Liver (tissue), 9 donors: ENCODE measurements around the gene USP5. TPM values are rescaled to one million over a fixed set of nuclear protein-coding genes. Genes with fewer than 3 reads are reported as not detected.

Experiments
- DNase-seq: peaks from one replicate; pipeline ENCODE4 v3.0.0-alpha.2; 2017; ENCODE audit warnings: low spot score
- H3K27ac ChIP-seq, 2 donors: one replicate each; pipeline ENCODE4 v1.7.0; 2013; ENCODE audit warnings: inconsistent platforms in 2 of 2, low read length in 2 of 2, control low read depth in 1 of 2, low read depth in 1 of 2, mild to moderate bottlenecking in 1 of 2
- H3K27me3 ChIP-seq, 4 donors: one replicate each; pipeline versions ENCODE4 v1.6.1 to v1.7.0; 2013; ENCODE audit warnings: low read length in 3 of 4, inconsistent platforms in 1 of 4, mild to moderate bottlenecking in 1 of 4, moderate library complexity in 1 of 4; ENCODE audit not compliant: control insufficient read depth in 4 of 4, insufficient read depth in 4 of 4
- H3K36me3 ChIP-seq, 4 donors: one replicate each; pipeline versions ENCODE4 v1.6.1 to v1.7.0; 2013; ENCODE audit warnings: low read length in 3 of 4, mild to moderate bottlenecking in 3 of 4, low read depth in 1 of 4, moderate library complexity in 1 of 4; ENCODE audit not compliant: control insufficient read depth in 4 of 4, insufficient read depth in 3 of 4
- H3K4me1 ChIP-seq, 4 donors: one replicate each; pipeline versions ENCODE4 v1.6.1 to v1.7.0; 2013; ENCODE audit warnings: low read length in 3 of 4, mild to moderate bottlenecking in 3 of 4, moderate library complexity in 1 of 4; ENCODE audit not compliant: control insufficient read depth in 4 of 4, insufficient read depth in 4 of 4
- H3K4me3 ChIP-seq, 3 donors: one replicate each; pipeline versions ENCODE4 v1.6.1 to v1.7.0; 2013; ENCODE audit warnings: low read length in 3 of 3, control low read depth in 1 of 3, low read depth in 1 of 3, mild to moderate bottlenecking in 1 of 3
- H3K9ac ChIP-seq, 2 donors: one replicate each; pipeline ENCODE4 v1.7.0; 2013; ENCODE audit warnings: low read length in 2 of 2, mild to moderate bottlenecking in 2 of 2, moderate library complexity in 2 of 2, control low read depth in 1 of 2, low read depth in 1 of 2
- H3K9me3 ChIP-seq, 4 donors: one replicate each; pipeline versions ENCODE4 v1.6.1 to v1.7.0; 2013; ENCODE audit warnings: low read length in 3 of 4; ENCODE audit not compliant: control insufficient read depth in 4 of 4
- CTCF ChIP-seq: fragments of 150-350 bp; IDR thresholded peaks from 2 replicates; pipeline ENCODE4 v1.5.1; 2017; ENCODE audit warnings: improper control_type of control experiment, low read depth, low read length; ENCODE audit not compliant: missing input control
- EGR1 ChIP-seq, 2 donors: IDR thresholded peaks; 2 replicates each; pipeline ENCODE4 v1.6.1; 2016 to 2018; ENCODE audit warnings: antibody characterized with exemption in 2 of 2, low read depth in 2 of 2
- FOXA1 ChIP-seq: IDR thresholded peaks from 2 replicates; pipeline ENCODE4 v1.6.1; 2016; ENCODE audit warnings: antibody characterized with exemption
- FOXA2 ChIP-seq: IDR thresholded peaks from 2 replicates; pipeline ENCODE4 v1.6.1; 2016; ENCODE audit warnings: antibody characterized with exemption
- GABPA ChIP-seq, 2 donors: IDR thresholded peaks in 1 of 2; conservative IDR thresholded peaks in 1 of 2; 2 replicates each; pipeline ENCODE4 v1.6.1; 2016; ENCODE audit warnings: antibody characterized with exemption in 2 of 2, mild to moderate bottlenecking in 1 of 2, moderate library complexity in 1 of 2
- HNF4A ChIP-seq, 2 donors: conservative IDR thresholded peaks; 2 replicates each; pipeline ENCODE4 v1.6.1; 2016; ENCODE audit warnings: antibody characterized with exemption in 2 of 2, mild to moderate bottlenecking in 2 of 2
- HNF4G ChIP-seq: IDR thresholded peaks from 2 replicates; pipeline ENCODE4 v1.6.1; 2016; ENCODE audit warnings: antibody characterized with exemption
- JUND ChIP-seq, 2 donors: IDR thresholded peaks; 2 replicates each; pipeline ENCODE4 v1.6.1; 2016; ENCODE audit warnings: antibody characterized with exemption in 2 of 2
- RAD21 ChIP-seq, 2 donors: IDR thresholded peaks; 2 replicates each; pipeline ENCODE4 v1.6.1; 2016; ENCODE audit warnings: antibody characterized with exemption in 2 of 2, mild to moderate bottlenecking in 2 of 2
- RXRA ChIP-seq, 2 donors: IDR thresholded peaks; 2 replicates each; pipeline ENCODE4 v1.6.1; 2017 to 2018; ENCODE audit warnings: antibody characterized with exemption in 2 of 2, mild to moderate bottlenecking in 1 of 2
- SP1 ChIP-seq: IDR thresholded peaks from 2 replicates; pipeline ENCODE4 v1.6.1; 2018; ENCODE audit warnings: antibody characterized with exemption, mild to moderate bottlenecking
- TAF1 ChIP-seq: conservative IDR thresholded peaks from 2 replicates; pipeline ENCODE4 v1.6.1; 2016; ENCODE audit warnings: antibody characterized with exemption, mild to moderate bottlenecking
- YY1 ChIP-seq: IDR thresholded peaks from 2 replicates; pipeline ENCODE4 v1.6.1; 2016; ENCODE audit warnings: antibody characterized with exemption, mild to moderate bottlenecking
- ZBTB33 ChIP-seq: IDR thresholded peaks from 2 replicates; pipeline ENCODE4 v1.6.1; 2016; ENCODE audit warnings: antibody characterized with exemption
- WGBS: extraction: QIAGEN DNeasy Blood & Tissue Kit; methylation state at CpG from one replicate; pipeline ENCODE4 v1.1.7; 2013; 5-methylcytosine and 5-hydroxymethylcytosine counted together
- polyA plus RNA-seq, 2 donors: library from polyadenylated mRNA; stranded (reverse) in 1 of 2; unstranded in 1 of 2; fragments of 200-250 nt in 1 of 2; fragments of >200 nt in 1 of 2; fragmentation: Nextera tagmentation in 1 of 2; extraction: Ambion mirVana in 1 of 2; gene quantifications; one replicate each; pipeline versions ENCODE4 v1.2.1 to v1.2.3, GENCODE V29; 2013 to 2015
- total RNA-seq, 2 donors: library from RNA; depleted of rRNA; stranded (reverse); fragments of >200 nt; gene quantifications; one replicate each; pipeline ENCODE4 v1.2.3, GENCODE V29; 2014
- TF ChIP-seq, protein P1 (sequence below): IDR thresholded peaks from 2 replicates; pipeline ENCODE4 v1.6.1; 2016; ENCODE audit warnings: antibody characterized with exemption, mild to moderate bottlenecking
- TF ChIP-seq, protein P2 (sequence below): IDR thresholded peaks from 2 replicates; pipeline ENCODE4 v1.6.1; 2016; ENCODE audit warnings: antibody characterized with exemption
- donor health status: healthy.
- donor health status: healthy.
- donor health status: healthy.
- donor health status: healthy.
- donor health status: healthy.

USP5 gene
- total and polyA plus RNA-seq, 4 donors = 15.2 to 41.0 (median 35.7) TPM

DNA sequence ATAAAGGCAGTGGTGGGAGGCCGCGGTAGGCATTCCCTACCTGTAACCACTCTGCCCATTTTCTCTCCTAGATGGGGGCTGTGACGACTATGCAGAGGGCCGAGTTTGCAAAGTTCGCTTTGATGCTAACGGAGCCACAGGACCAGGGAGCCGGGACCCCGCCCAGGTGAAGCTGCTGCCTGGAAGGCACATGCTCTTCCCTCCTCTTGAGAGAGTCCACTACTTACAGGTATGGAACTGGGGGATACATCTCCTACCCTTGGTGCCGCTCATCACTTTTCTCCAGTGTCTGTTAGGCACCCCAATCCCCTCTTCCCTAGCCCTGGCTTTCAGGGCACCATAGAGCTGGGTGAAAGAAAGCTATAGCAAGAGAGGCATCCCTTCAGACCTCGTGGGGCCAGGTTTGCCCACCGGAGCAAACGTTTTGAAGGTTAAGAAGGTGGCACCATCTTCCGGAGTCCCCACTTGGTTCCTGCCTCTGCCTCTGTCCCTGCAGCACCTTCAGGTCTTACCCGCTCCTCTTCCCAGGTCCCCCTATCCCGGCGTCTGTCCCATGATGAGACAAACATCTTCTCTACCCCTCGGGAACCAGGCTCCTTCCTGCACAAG, 25.7 kb upstream of the USP5 start:
- Histone ChIP-seq H3K36me3 (no peaks in the 10 kb centered on the region), H3K27me3 (peaks cover 0 to 2% (median 0%) of the 10 kb centered on the region in 4 donors), H3K4me3 (no peak overlapping the region), H3K9ac (no peak overlapping the region), H3K27ac (no peak overlapping the region), H3K9me3 (no peaks in the 10 kb centered on the region), H3K4me1 (peaks cover 5 to 26% (median 16%) of the 10 kb centered on the region in 4 donors)
- TF ChIP-seq ZBTB33 = no peak
- TF ChIP-seq HNF4A (conservative IDR thresholded peaks at IDR 0.05) = no peak
- TF ChIP-seq SP1 = no peak
- no peak for TF ChIP-seq HNF4G
- no peak for TF ChIP-seq RAD21 (IDR thresholded peaks at IDR 0.05)
- no peak for TF ChIP-seq GABPA (IDR thresholded peaks at IDR 0.05 in 1 of 2, conservative IDR thresholded peaks at IDR 0.05 in 1 of 2)
- TF ChIP-seq JUND (IDR thresholded peaks at IDR 0.05) = no peak
- no peak for TF ChIP-seq FOXA2
- no peak for TF ChIP-seq YY1
- TF ChIP-seq FOXA1 = no peak
- TF ChIP-seq RXRA (IDR thresholded peaks at IDR 0.05) = no peak
- TF ChIP-seq, protein P1, sequence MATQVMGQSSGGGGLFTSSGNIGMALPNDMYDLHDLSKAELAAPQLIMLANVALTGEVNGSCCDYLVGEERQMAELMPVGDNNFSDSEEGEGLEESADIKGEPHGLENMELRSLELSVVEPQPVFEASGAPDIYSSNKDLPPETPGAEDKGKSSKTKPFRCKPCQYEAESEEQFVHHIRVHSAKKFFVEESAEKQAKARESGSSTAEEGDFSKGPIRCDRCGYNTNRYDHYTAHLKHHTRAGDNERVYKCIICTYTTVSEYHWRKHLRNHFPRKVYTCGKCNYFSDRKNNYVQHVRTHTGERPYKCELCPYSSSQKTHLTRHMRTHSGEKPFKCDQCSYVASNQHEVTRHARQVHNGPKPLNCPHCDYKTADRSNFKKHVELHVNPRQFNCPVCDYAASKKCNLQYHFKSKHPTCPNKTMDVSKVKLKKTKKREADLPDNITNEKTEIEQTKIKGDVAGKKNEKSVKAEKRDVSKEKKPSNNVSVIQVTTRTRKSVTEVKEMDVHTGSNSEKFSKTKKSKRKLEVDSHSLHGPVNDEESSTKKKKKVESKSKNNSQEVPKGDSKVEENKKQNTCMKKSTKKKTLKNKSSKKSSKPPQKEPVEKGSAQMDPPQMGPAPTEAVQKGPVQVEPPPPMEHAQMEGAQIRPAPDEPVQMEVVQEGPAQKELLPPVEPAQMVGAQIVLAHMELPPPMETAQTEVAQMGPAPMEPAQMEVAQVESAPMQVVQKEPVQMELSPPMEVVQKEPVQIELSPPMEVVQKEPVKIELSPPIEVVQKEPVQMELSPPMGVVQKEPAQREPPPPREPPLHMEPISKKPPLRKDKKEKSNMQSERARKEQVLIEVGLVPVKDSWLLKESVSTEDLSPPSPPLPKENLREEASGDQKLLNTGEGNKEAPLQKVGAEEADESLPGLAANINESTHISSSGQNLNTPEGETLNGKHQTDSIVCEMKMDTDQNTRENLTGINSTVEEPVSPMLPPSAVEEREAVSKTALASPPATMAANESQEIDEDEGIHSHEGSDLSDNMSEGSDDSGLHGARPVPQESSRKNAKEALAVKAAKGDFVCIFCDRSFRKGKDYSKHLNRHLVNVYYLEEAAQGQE = no peak
- no peak for DNase-seq
- WGBS = 78% methylated on average over 17 of the region's 17 CpGs

- H3K27me3 ChIP-seq = peaks cover 0 to 2% (median 0%) of the 10 kb centered on the region in 4 donors
- no peak overlapping the region for H3K4me3 ChIP-seq
Observed at GRCh38 chr12:6826734-6827436, 25.1 kb upstream of the USP5 start.

More at GRCh38 chr12:6826734-6827436, 25.1 kb upstream of the USP5 start:
- H3K36me3 ChIP-seq = no peaks in the 10 kb centered on the region
- H3K27ac ChIP-seq = no peak overlapping the region
- TF ChIP-seq YY1 = no peak
- no peak for TF ChIP-seq HNF4G
- TF ChIP-seq EGR1 (IDR thresholded peaks at IDR 0.05; ENCODE audit: low read depth in 2 of 2) = no peak
- TF ChIP-seq FOXA1 = no peak
- TF ChIP-seq, protein P2, sequence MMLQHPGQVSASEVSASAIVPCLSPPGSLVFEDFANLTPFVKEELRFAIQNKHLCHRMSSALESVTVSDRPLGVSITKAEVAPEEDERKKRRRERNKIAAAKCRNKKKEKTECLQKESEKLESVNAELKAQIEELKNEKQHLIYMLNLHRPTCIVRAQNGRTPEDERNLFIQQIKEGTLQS = no peak
- TF ChIP-seq HNF4A (conservative IDR thresholded peaks at IDR 0.05) = no peak
- no peak for TF ChIP-seq RXRA (IDR thresholded peaks at IDR 0.05)
- no peak for TF ChIP-seq SP1
- no peak for TF ChIP-seq RAD21 (IDR thresholded peaks at IDR 0.05)
- no peak for TF ChIP-seq CTCF
- no peak for TF ChIP-seq TAF1
- H3K9me3 ChIP-seq = no peaks in the 10 kb centered on the region
- 84% methylated on average over 22 of the region's 22 CpGs for WGBS
- no peak overlapping the region for H3K9ac ChIP-seq
- DNase-seq = no peak
- H3K4me1 ChIP-seq = peaks cover 5 to 24% (median 14%) of the 10 kb centered on the region in 4 donors
